Trophoblast cell (in vitro differentiated cells and primary cell): ENCODE data around the gene PLA2G4A.

Experiments used
- DNase-seq, 2 donors: peaks; one replicate each; pipeline ENCODE4 v3.0.0-alpha.2; 2016
- H2AFZ ChIP-seq: 2 replicates; pipeline ENCODE4 v1.6.1; 2013; ENCODE audit warnings: low read length, moderate library complexity, mild to moderate bottlenecking; ENCODE audit not compliant: insufficient read depth, poor library complexity
- H2AK5ac ChIP-seq: 2 replicates; pipeline ENCODE4 v1.6.1; 2013; ENCODE audit warnings: mild to moderate bottlenecking, low read length
- H2BK120ac ChIP-seq: 2 replicates; pipeline ENCODE4 v1.6.1; 2013; ENCODE audit warnings: low read length, mild to moderate bottlenecking, moderate library complexity; ENCODE audit not compliant: insufficient read depth, poor library complexity
- H2BK12ac ChIP-seq: 2 replicates; pipeline ENCODE4 v1.6.1; 2013; ENCODE audit warnings: mild to moderate bottlenecking, low read length, moderate library complexity
- H2BK5ac ChIP-seq: 2 replicates; pipeline ENCODE4 v1.6.1; 2013; ENCODE audit warnings: low read length, low read depth, moderate library complexity, mild to moderate bottlenecking; ENCODE audit not compliant: poor library complexity
- H3K14ac ChIP-seq: 2 replicates; pipeline ENCODE4 v1.6.1; 2013; ENCODE audit warnings: mild to moderate bottlenecking, low read length
- H3K18ac ChIP-seq: 2 replicates; pipeline ENCODE4 v1.6.1; 2013; ENCODE audit warnings: mild to moderate bottlenecking, low read length
- H3K23ac ChIP-seq: 2 replicates; pipeline ENCODE4 v1.6.1; 2013; ENCODE audit warnings: low read length
- H3K27ac ChIP-seq: 2 replicates; pipeline ENCODE4 v1.5.1; 2013; ENCODE audit warnings: low read depth, mild to moderate bottlenecking, inconsistent platforms, low read length, moderate library complexity
- H3K27me3 ChIP-seq: 2 replicates; pipeline ENCODE4 v1.6.1; 2013; ENCODE audit warnings: inconsistent platforms, mild to moderate bottlenecking, low read length, moderate library complexity; ENCODE audit not compliant: insufficient read depth
- H3K36me3 ChIP-seq, 2 experiments: 1 replicate in 1 of 2; 2 replicates in 1 of 2; pipeline ENCODE4 v1.6.1; 2013; ENCODE audit warnings: low read length in 2 of 2, mild to moderate bottlenecking in 2 of 2, moderate library complexity in 1 of 2; ENCODE audit not compliant: insufficient read depth in 2 of 2, control insufficient read depth in 1 of 2
- H3K4ac ChIP-seq: 2 replicates; pipeline ENCODE4 v1.6.1; 2013; ENCODE audit warnings: low read depth, mild to moderate bottlenecking, low read length, moderate library complexity
- H3K4me1 ChIP-seq, 2 experiments: 1 replicate in 1 of 2; 2 replicates in 1 of 2; pipeline ENCODE4 v1.6.1; 2013; ENCODE audit warnings: low read length in 2 of 2, mild to moderate bottlenecking in 2 of 2, moderate library complexity in 1 of 2; ENCODE audit not compliant: insufficient read depth in 2 of 2, control insufficient read depth in 1 of 2
- H3K4me2 ChIP-seq: 2 replicates; pipeline ENCODE4 v1.6.1; 2013; ENCODE audit warnings: inconsistent platforms, mild to moderate bottlenecking, low read length, moderate library complexity
- H3K4me3 ChIP-seq: 2 replicates; pipeline ENCODE4 v1.5.1; 2013; ENCODE audit warnings: mild to moderate bottlenecking, low read depth, low read length, inconsistent platforms
- H3K79me1 ChIP-seq: one replicate; pipeline ENCODE4 v1.6.1; 2013; ENCODE audit warnings: low read length
- H3K79me2 ChIP-seq: 2 replicates; pipeline ENCODE4 v1.6.1; 2013; ENCODE audit warnings: low read length, mild to moderate bottlenecking; ENCODE audit not compliant: control insufficient read depth, insufficient read depth, poor library complexity
- H3K9ac ChIP-seq: 2 replicates; pipeline ENCODE4 v1.6.1; 2013; ENCODE audit warnings: mild to moderate bottlenecking, low read length
- H3K9me3 ChIP-seq: 2 replicates; pipeline ENCODE4 v1.6.1; 2013; ENCODE audit warnings: low read depth, mild to moderate bottlenecking, control low read depth, inconsistent platforms, low read length; ENCODE audit not compliant: insufficient read depth
- H4K12ac ChIP-seq: 2 replicates; pipeline ENCODE4 v1.6.1; 2013; ENCODE audit warnings: low read depth, mild to moderate bottlenecking, low read length, moderate library complexity
- H4K8ac ChIP-seq: 2 replicates; pipeline ENCODE4 v1.6.1; 2013; ENCODE audit warnings: low read depth, mild to moderate bottlenecking, low read length, moderate library complexity
- H4K91ac ChIP-seq: one replicate; pipeline ENCODE4 v1.6.1; 2013; ENCODE audit warnings: low read depth, mild to moderate bottlenecking, low read length, moderate library complexity
- WGBS: extraction: QIAGEN DNeasy Blood & Tissue Kit; methylation state at CpG from one replicate; pipeline ENCODE4 v1.1.7; 2013; ENCODE audit warnings: missing lambda C conversion rate; ENCODE audit not compliant: insufficient read length, insufficient coverage; ENCODE audit errors: extremely low coverage; 5-methylcytosine and 5-hydroxymethylcytosine counted together

PLA2G4A gene

DNA sequence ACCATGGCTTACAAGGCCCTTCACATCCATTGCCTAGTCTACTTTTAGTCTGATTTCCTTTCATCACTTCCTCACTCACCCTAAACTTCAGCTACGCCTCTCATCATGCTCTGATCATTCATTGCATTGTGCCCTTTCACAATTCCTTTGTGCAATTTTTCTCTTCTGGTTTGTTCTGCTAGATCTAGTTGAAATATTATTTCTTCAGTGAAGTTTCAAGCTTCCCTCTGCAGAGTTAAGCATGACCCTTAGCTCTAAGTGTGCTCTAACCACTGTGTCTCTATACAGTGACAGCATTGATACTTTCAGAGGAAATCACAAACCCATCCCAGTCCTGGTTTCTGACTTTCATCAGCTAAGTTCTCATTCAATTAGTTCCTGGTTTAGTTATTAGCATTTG, 166.1 kb downstream of the PLA2G4A start:
- Histone ChIP-seq H3K79me1 (no peaks in the 10 kb centered on the region), H2BK5ac (no peak overlapping the region), H4K12ac (no peak overlapping the region), H3K4me3 (no peak overlapping the region), H2AFZ (no peak overlapping the region), H3K4me2 (no peak overlapping the region), H2BK12ac (no peak overlapping the region), H4K8ac (no peak overlapping the region), H3K9ac (no peak overlapping the region), H3K4ac (no peak overlapping the region), H3K23ac (no peak overlapping the region), H3K79me2 (no peaks in the 10 kb centered on the region), H3K4me1 (no peaks in the 10 kb centered on the region), H3K27me3 (no peaks in the 10 kb centered on the region), H3K27ac (no peak overlapping the region), H3K14ac (no peak overlapping the region), H2AK5ac (no peak overlapping the region), H3K9me3 (no peaks in the 10 kb centered on the region), H2BK120ac (no peak overlapping the region), H4K91ac (no peak overlapping the region), H3K36me3 (no peaks in the 10 kb centered on the region), H3K18ac (no peak overlapping the region)
- no peak for DNase-seq
- WGBS, result no CpG with 5 or more reads among the region's 1 CpG

DNA sequence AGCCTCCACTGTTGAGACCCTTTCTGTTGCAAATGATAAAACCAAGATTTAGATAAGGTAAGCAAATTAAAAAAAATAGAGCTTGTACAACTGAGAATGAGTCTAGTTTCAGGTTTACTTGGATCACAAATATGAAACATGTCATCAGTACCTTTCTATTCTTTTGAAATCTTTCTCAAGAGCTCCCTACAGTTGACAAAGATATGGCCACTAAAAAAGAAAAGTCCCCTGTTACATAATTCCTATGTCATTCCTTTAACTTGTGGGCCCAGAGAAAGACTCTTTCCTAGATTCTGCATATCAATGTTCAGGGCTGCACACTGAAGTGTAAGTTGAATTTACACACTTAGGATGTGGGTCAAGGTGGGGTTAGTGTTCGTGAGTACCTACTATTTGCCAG, 168.1 kb downstream of the PLA2G4A start:
- no peak overlapping the region for H2BK120ac ChIP-seq
- H4K8ac ChIP-seq, result no peak overlapping the region
- no peak overlapping the region for H4K12ac ChIP-seq
- H3K4me3 ChIP-seq, result no peak overlapping the region
- H3K4me1 ChIP-seq, result no peaks in the 10 kb centered on the region
- no peaks in the 10 kb centered on the region for H3K79me1 ChIP-seq
- no peaks in the 10 kb centered on the region for H3K27me3 ChIP-seq
- no peak overlapping the region for H3K18ac ChIP-seq
- DNase-seq, result no peak
- no peak overlapping the region for H3K14ac ChIP-seq
- H3K4me2 ChIP-seq, result no peak overlapping the region
- H3K9me3 ChIP-seq, result no peaks in the 10 kb centered on the region
- H2AFZ ChIP-seq, result no peak overlapping the region
- H3K27ac ChIP-seq, result no peak overlapping the region
- no peak overlapping the region for H2AK5ac ChIP-seq
- no CpG with 5 or more reads among the region's 1 CpG for WGBS
- no peak overlapping the region for H3K23ac ChIP-seq
- H2BK12ac ChIP-seq, result no peak overlapping the region
- no peak overlapping the region for H3K9ac ChIP-seq
- H2BK5ac ChIP-seq, result no peak overlapping the region
- no peaks in the 10 kb centered on the region for H3K36me3 ChIP-seq
- no peak overlapping the region for H4K91ac ChIP-seq
- H3K79me2 ChIP-seq, result no peaks in the 10 kb centered on the region
- H3K4ac ChIP-seq, result no peak overlapping the region

DNA sequence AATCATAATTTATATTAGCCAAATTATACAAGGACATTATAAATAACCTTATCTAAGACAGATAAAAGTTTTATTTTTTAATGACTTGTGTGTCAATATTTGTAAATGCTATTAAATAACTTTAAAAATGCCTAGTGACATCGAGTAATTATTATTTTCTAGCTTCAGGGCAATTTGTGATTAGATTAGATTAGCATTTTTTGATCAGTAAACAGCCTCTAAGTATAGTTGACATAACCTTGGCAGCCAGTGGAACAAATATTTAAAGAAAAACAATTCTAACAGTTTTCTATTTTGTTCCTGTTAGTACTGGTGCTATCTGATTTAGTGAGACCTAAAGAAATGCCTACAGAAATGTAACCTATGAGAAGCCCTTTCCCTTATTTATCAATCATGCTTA, 169.1 kb downstream of the PLA2G4A start:
- peak in 1 of 2 donors; percentile 32 for DNase-seq
- H3K14ac ChIP-seq, result no peak overlapping the region
- no peak overlapping the region for H3K23ac ChIP-seq
- no peak overlapping the region for H3K18ac ChIP-seq
- H4K12ac ChIP-seq, result no peak overlapping the region
- no peaks in the 10 kb centered on the region for H3K79me1 ChIP-seq
- no peak overlapping the region for H3K9ac ChIP-seq
- no peaks in the 10 kb centered on the region for H3K9me3 ChIP-seq
- no peaks in the 10 kb centered on the region for H3K36me3 ChIP-seq
- H2BK12ac ChIP-seq, result no peak overlapping the region
- H4K91ac ChIP-seq, result no peak overlapping the region
- no peak overlapping the region for H2AK5ac ChIP-seq
- H3K4me2 ChIP-seq, result no peak overlapping the region
- no peak overlapping the region for H3K27ac ChIP-seq
- no peak overlapping the region for H2AFZ ChIP-seq
- no CpG with 5 or more reads among the region's 1 CpG for WGBS
- H4K8ac ChIP-seq, result no peak overlapping the region
- H3K4me3 ChIP-seq, result no peak overlapping the region
- no peak overlapping the region for H2BK5ac ChIP-seq
- H3K4me1 ChIP-seq, result no peaks in the 10 kb centered on the region
- no peak overlapping the region for H2BK120ac ChIP-seq
- H3K27me3 ChIP-seq, result no peaks in the 10 kb centered on the region
- no peaks in the 10 kb centered on the region for H3K79me2 ChIP-seq
- H3K4ac ChIP-seq, result no peak overlapping the region

DNA sequence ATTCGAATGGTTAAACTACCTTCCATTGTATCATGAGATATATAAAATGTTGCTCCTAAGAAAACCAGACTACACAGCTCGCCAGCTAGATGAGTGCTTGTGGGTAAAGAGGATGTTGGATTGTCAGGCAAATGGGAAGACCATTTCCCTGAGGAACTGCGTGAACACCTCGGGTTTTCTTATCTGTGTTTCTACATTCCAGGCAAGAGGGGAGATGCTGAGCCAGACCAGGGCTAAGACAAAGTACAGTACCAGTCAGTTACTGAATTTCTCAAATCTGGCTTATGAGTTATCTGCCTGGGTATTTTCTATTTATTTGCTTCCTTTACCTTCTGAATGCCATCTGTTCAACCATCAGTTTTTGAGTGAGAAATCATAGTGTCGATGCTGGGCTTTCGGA, 170.8 kb downstream of the PLA2G4A start:
- Histone ChIP-seq H4K12ac (no peak overlapping the region), H3K27ac (no peak overlapping the region), H3K9me3 (no peaks in the 10 kb centered on the region), H4K91ac (no peak overlapping the region), H3K36me3 (no peaks in the 10 kb centered on the region), H3K9ac (no peak overlapping the region), H2BK12ac (no peak overlapping the region), H3K4me2 (no peak overlapping the region), H3K79me1 (no peaks in the 10 kb centered on the region), H2AK5ac (no peak overlapping the region), H4K8ac (no peak overlapping the region), H2BK120ac (no peak overlapping the region), H3K4me1 (no peaks in the 10 kb centered on the region), H2BK5ac (no peak overlapping the region), H3K79me2 (no peaks in the 10 kb centered on the region), H3K14ac (no peak overlapping the region), H3K27me3 (no peaks in the 10 kb centered on the region), H3K18ac (no peak overlapping the region), H3K4me3 (no peak overlapping the region), H3K4ac (no peak overlapping the region), H2AFZ (no peak overlapping the region), H3K23ac (no peak overlapping the region)
- DNase-seq, result no peak
- no CpG with 5 or more reads among the region's 6 CpGs for WGBS
